Liver (tissue), 9 donors: ENCODE results near the gene NUP93. TPM values are rescaled to one million over a fixed set of nuclear protein-coding genes. Genes with fewer than 3 reads are reported as not detected.

Experiments
- DNase-seq: peaks from one replicate; pipeline ENCODE4 v3.0.0-alpha.2; 2017; ENCODE audit warnings: low spot score
- H3K27ac ChIP-seq, 2 donors: one replicate each; pipeline ENCODE4 v1.7.0; 2013; ENCODE audit warnings: inconsistent platforms in 2 of 2, low read length in 2 of 2, control low read depth in 1 of 2, low read depth in 1 of 2, mild to moderate bottlenecking in 1 of 2
- H3K27me3 ChIP-seq, 4 donors: one replicate each; pipeline versions ENCODE4 v1.6.1 to v1.7.0; 2013; ENCODE audit warnings: low read length in 3 of 4, inconsistent platforms in 1 of 4, mild to moderate bottlenecking in 1 of 4, moderate library complexity in 1 of 4; ENCODE audit not compliant: control insufficient read depth in 4 of 4, insufficient read depth in 4 of 4
- H3K36me3 ChIP-seq, 4 donors: one replicate each; pipeline versions ENCODE4 v1.6.1 to v1.7.0; 2013; ENCODE audit warnings: low read length in 3 of 4, mild to moderate bottlenecking in 3 of 4, low read depth in 1 of 4, moderate library complexity in 1 of 4; ENCODE audit not compliant: control insufficient read depth in 4 of 4, insufficient read depth in 3 of 4
- H3K4me1 ChIP-seq, 4 donors: one replicate each; pipeline versions ENCODE4 v1.6.1 to v1.7.0; 2013; ENCODE audit warnings: low read length in 3 of 4, mild to moderate bottlenecking in 3 of 4, moderate library complexity in 1 of 4; ENCODE audit not compliant: control insufficient read depth in 4 of 4, insufficient read depth in 4 of 4
- H3K4me3 ChIP-seq, 3 donors: one replicate each; pipeline versions ENCODE4 v1.6.1 to v1.7.0; 2013; ENCODE audit warnings: low read length in 3 of 3, control low read depth in 1 of 3, low read depth in 1 of 3, mild to moderate bottlenecking in 1 of 3
- H3K9ac ChIP-seq, 2 donors: one replicate each; pipeline ENCODE4 v1.7.0; 2013; ENCODE audit warnings: low read length in 2 of 2, mild to moderate bottlenecking in 2 of 2, moderate library complexity in 2 of 2, control low read depth in 1 of 2, low read depth in 1 of 2
- H3K9me3 ChIP-seq, 4 donors: one replicate each; pipeline versions ENCODE4 v1.6.1 to v1.7.0; 2013; ENCODE audit warnings: low read length in 3 of 4; ENCODE audit not compliant: control insufficient read depth in 4 of 4
- EGR1 ChIP-seq, 2 donors: IDR thresholded peaks; 2 replicates each; pipeline ENCODE4 v1.6.1; 2016 to 2018; ENCODE audit warnings: antibody characterized with exemption in 2 of 2, low read depth in 2 of 2
- FOXA1 ChIP-seq: IDR thresholded peaks from 2 replicates; pipeline ENCODE4 v1.6.1; 2016; ENCODE audit warnings: antibody characterized with exemption
- FOXA2 ChIP-seq: IDR thresholded peaks from 2 replicates; pipeline ENCODE4 v1.6.1; 2016; ENCODE audit warnings: antibody characterized with exemption
- GABPA ChIP-seq, 2 donors: IDR thresholded peaks in 1 of 2; conservative IDR thresholded peaks in 1 of 2; 2 replicates each; pipeline ENCODE4 v1.6.1; 2016; ENCODE audit warnings: antibody characterized with exemption in 2 of 2, mild to moderate bottlenecking in 1 of 2, moderate library complexity in 1 of 2
- HNF4A ChIP-seq, 2 donors: conservative IDR thresholded peaks; 2 replicates each; pipeline ENCODE4 v1.6.1; 2016; ENCODE audit warnings: antibody characterized with exemption in 2 of 2, mild to moderate bottlenecking in 2 of 2
- HNF4G ChIP-seq: IDR thresholded peaks from 2 replicates; pipeline ENCODE4 v1.6.1; 2016; ENCODE audit warnings: antibody characterized with exemption
- JUND ChIP-seq, 2 donors: IDR thresholded peaks; 2 replicates each; pipeline ENCODE4 v1.6.1; 2016; ENCODE audit warnings: antibody characterized with exemption in 2 of 2
- NR2F2 ChIP-seq: IDR thresholded peaks from 2 replicates; pipeline ENCODE4 v1.6.1; 2016; ENCODE audit warnings: antibody characterized with exemption
- RAD21 ChIP-seq, 2 donors: IDR thresholded peaks; 2 replicates each; pipeline ENCODE4 v1.6.1; 2016; ENCODE audit warnings: antibody characterized with exemption in 2 of 2, mild to moderate bottlenecking in 2 of 2
- RXRA ChIP-seq, 2 donors: IDR thresholded peaks; 2 replicates each; pipeline ENCODE4 v1.6.1; 2017 to 2018; ENCODE audit warnings: antibody characterized with exemption in 2 of 2, mild to moderate bottlenecking in 1 of 2
- SP1 ChIP-seq: IDR thresholded peaks from 2 replicates; pipeline ENCODE4 v1.6.1; 2018; ENCODE audit warnings: antibody characterized with exemption, mild to moderate bottlenecking
- TAF1 ChIP-seq: conservative IDR thresholded peaks from 2 replicates; pipeline ENCODE4 v1.6.1; 2016; ENCODE audit warnings: antibody characterized with exemption, mild to moderate bottlenecking
- YY1 ChIP-seq: IDR thresholded peaks from 2 replicates; pipeline ENCODE4 v1.6.1; 2016; ENCODE audit warnings: antibody characterized with exemption, mild to moderate bottlenecking
- whole genome bisulfite sequencing: extraction: QIAGEN DNeasy Blood & Tissue Kit; methylation state at CpG from one replicate; pipeline ENCODE4 v1.1.7; 2013; 5-methylcytosine and 5-hydroxymethylcytosine counted together
- polyA plus RNA-seq, 2 donors: library from polyadenylated mRNA; stranded (reverse) in 1 of 2; unstranded in 1 of 2; fragments of 200-250 nt in 1 of 2; fragments of >200 nt in 1 of 2; fragmentation: Nextera tagmentation in 1 of 2; extraction: Ambion mirVana in 1 of 2; gene quantifications; one replicate each; pipeline versions ENCODE4 v1.2.1 to v1.2.3, GENCODE V29; 2013 to 2015
- total RNA-seq, 2 donors: library from RNA; depleted of rRNA; stranded (reverse); fragments of >200 nt; gene quantifications; one replicate each; pipeline ENCODE4 v1.2.3, GENCODE V29; 2014
- TF ChIP-seq, protein P1 (sequence below): IDR thresholded peaks from 2 replicates; pipeline ENCODE4 v1.6.1; 2016; ENCODE audit warnings: antibody characterized with exemption, mild to moderate bottlenecking
- TF ChIP-seq, protein P2 (sequence below): IDR thresholded peaks from 2 replicates; pipeline ENCODE4 v1.6.1; 2016; ENCODE audit warnings: antibody characterized with exemption
- TF ChIP-seq, protein P3 (sequence below): IDR thresholded peaks from 2 replicates; pipeline ENCODE4 v1.6.1; 2016; ENCODE audit warnings: antibody characterized with exemption
- TF ChIP-seq, protein P4 (sequence below): fragments of 150-350 bp; IDR thresholded peaks from 2 replicates; pipeline ENCODE4 v1.5.1; 2017; ENCODE audit warnings: improper control_type of control experiment, low read depth, low read length; ENCODE audit not compliant: missing input control
- TF ChIP-seq, protein P5 (sequence below): IDR thresholded peaks from 2 replicates; pipeline ENCODE4 v1.6.1; 2016; ENCODE audit warnings: antibody characterized with exemption
- donor health status: healthy.
- donor health status: healthy.
- donor health status: healthy.
- donor health status: healthy.
- donor health status: healthy.

NUP93 gene
- total and polyA plus RNA-seq, 4 donors, result 8.2 to 31.8 (median 9.8) TPM

DNA sequence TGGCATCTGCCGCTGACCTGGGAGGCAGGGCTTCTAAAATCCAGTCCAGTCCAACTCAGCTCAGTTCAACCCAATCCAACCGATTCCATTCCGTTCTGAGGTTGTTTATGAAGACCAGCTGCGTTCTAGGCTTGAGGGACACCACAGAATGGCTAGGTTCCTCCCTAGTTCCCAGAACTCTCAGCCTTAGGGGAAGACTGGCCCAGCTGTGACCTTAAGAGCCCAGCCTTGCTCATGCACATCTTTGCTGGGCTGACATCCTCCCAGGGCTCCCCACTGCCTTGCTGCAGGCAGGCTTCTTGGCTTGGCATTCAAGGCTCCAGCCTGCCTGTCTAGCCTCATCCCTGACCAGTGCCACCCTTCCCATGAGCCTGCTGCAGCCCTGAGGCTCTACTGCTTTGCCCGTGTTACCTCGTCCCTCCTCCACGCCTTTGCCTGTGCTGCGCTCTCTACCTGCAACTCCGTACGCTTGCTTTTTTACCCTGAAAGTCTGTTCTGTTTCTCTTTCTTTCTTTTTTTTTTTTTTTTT, 143.0 kb downstream of the NUP93 start (continued):
- TF ChIP-seq, protein P1, sequence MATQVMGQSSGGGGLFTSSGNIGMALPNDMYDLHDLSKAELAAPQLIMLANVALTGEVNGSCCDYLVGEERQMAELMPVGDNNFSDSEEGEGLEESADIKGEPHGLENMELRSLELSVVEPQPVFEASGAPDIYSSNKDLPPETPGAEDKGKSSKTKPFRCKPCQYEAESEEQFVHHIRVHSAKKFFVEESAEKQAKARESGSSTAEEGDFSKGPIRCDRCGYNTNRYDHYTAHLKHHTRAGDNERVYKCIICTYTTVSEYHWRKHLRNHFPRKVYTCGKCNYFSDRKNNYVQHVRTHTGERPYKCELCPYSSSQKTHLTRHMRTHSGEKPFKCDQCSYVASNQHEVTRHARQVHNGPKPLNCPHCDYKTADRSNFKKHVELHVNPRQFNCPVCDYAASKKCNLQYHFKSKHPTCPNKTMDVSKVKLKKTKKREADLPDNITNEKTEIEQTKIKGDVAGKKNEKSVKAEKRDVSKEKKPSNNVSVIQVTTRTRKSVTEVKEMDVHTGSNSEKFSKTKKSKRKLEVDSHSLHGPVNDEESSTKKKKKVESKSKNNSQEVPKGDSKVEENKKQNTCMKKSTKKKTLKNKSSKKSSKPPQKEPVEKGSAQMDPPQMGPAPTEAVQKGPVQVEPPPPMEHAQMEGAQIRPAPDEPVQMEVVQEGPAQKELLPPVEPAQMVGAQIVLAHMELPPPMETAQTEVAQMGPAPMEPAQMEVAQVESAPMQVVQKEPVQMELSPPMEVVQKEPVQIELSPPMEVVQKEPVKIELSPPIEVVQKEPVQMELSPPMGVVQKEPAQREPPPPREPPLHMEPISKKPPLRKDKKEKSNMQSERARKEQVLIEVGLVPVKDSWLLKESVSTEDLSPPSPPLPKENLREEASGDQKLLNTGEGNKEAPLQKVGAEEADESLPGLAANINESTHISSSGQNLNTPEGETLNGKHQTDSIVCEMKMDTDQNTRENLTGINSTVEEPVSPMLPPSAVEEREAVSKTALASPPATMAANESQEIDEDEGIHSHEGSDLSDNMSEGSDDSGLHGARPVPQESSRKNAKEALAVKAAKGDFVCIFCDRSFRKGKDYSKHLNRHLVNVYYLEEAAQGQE, result no peak
- no peak for TF ChIP-seq NR2F2
- no peak for TF ChIP-seq YY1
- no peak for TF ChIP-seq HNF4A (conservative IDR thresholded peaks at IDR 0.05)
- TF ChIP-seq, protein P2, sequence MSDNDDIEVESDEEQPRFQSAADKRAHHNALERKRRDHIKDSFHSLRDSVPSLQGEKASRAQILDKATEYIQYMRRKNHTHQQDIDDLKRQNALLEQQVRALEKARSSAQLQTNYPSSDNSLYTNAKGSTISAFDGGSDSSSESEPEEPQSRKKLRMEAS, result no peak
- TF ChIP-seq, protein P3, sequence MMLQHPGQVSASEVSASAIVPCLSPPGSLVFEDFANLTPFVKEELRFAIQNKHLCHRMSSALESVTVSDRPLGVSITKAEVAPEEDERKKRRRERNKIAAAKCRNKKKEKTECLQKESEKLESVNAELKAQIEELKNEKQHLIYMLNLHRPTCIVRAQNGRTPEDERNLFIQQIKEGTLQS, result no peak
- no peak for TF ChIP-seq JUND (IDR thresholded peaks at IDR 0.05)
- no peak for TF ChIP-seq FOXA2
- TF ChIP-seq TAF1, result no peak
- TF ChIP-seq RXRA (IDR thresholded peaks at IDR 0.05), result no peak
- TF ChIP-seq SP1, result no peak
- TF ChIP-seq HNF4G, result no peak

DNA sequence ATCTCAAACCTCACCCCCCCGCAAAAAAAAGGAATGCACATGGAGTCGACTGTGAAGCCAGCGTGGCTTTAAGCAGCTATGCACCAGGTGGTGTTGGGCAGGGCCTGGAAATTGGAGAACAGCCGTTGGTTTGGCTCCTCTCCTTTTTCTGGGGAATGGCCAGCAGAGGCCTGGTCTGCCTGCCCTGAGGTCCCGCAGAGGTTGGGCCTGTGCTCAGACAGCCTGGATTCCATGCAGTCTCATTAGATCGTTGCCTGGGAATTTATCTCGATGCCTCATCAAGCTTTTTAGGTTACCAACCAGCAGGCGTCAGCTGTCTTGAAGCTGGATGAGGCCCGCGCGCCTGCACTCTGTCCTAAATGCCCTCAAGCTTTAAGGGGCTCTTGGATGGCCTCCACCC, 144.9 kb downstream of the NUP93 start:
- H3K36me3 ChIP-seq, result no peaks in the 10 kb centered on the region
- H3K4me3 ChIP-seq, result no peak overlapping the region
- H3K27me3 ChIP-seq, result no peaks in the 10 kb centered on the region
- no peak overlapping the region for H3K9ac ChIP-seq
- H3K9me3 ChIP-seq, result no peaks in the 10 kb centered on the region
- H3K27ac ChIP-seq, result no peak overlapping the region
- WGBS, result 84% methylated on average over 11 of the region's 11 CpGs
- no peak for DNase-seq
- TF ChIP-seq YY1 (no peak), NR2F2 (no peak), HNF4G (no peak), HNF4A (conservative IDR thresholded peaks at IDR 0.05) (no peak), GABPA (IDR thresholded peaks at IDR 0.05 in 1 of 2, conservative IDR thresholded peaks at IDR 0.05 in 1 of 2) (no peak), SP1 (no peak), RAD21 (IDR thresholded peaks at IDR 0.05) (no peak), FOXA2 (no peak), JUND (IDR thresholded peaks at IDR 0.05) (no peak), FOXA1 (no peak), TAF1 (no peak), EGR1 (IDR thresholded peaks at IDR 0.05; ENCODE audit: low read depth in 2 of 2) (no peak)
- TF ChIP-seq, protein P2, result no peak
- TF ChIP-seq, protein P4, sequence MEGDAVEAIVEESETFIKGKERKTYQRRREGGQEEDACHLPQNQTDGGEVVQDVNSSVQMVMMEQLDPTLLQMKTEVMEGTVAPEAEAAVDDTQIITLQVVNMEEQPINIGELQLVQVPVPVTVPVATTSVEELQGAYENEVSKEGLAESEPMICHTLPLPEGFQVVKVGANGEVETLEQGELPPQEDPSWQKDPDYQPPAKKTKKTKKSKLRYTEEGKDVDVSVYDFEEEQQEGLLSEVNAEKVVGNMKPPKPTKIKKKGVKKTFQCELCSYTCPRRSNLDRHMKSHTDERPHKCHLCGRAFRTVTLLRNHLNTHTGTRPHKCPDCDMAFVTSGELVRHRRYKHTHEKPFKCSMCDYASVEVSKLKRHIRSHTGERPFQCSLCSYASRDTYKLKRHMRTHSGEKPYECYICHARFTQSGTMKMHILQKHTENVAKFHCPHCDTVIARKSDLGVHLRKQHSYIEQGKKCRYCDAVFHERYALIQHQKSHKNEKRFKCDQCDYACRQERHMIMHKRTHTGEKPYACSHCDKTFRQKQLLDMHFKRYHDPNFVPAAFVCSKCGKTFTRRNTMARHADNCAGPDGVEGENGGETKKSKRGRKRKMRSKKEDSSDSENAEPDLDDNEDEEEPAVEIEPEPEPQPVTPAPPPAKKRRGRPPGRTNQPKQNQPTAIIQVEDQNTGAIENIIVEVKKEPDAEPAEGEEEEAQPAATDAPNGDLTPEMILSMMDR, result no peak
- TF ChIP-seq, protein P1, result no peak
- TF ChIP-seq, protein P5, sequence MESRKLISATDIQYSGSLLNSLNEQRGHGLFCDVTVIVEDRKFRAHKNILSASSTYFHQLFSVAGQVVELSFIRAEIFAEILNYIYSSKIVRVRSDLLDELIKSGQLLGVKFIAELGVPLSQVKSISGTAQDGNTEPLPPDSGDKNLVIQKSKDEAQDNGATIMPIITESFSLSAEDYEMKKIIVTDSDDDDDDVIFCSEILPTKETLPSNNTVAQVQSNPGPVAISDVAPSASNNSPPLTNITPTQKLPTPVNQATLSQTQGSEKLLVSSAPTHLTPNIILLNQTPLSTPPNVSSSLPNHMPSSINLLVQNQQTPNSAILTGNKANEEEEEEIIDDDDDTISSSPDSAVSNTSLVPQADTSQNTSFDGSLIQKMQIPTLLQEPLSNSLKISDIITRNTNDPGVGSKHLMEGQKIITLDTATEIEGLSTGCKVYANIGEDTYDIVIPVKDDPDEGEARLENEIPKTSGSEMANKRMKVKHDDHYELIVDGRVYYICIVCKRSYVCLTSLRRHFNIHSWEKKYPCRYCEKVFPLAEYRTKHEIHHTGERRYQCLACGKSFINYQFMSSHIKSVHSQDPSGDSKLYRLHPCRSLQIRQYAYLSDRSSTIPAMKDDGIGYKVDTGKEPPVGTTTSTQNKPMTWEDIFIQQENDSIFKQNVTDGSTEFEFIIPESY, result no peak
- H3K4me1 ChIP-seq, result no peaks in the 10 kb centered on the region
